ENCODE data around the gene DHRS13.
"Not testable (repeated sequence)": the region's sequence is repeated elsewhere in the genome, so short reads cannot be mapped to it uniquely, and the experiment has no call there.

DHRS13 gene

GRCh38 chr17:28935744-28936460 is 33.0 kb upstream of the DHRS13 start:
- DNase-seq, result no peak

- DNase-seq, result not testable (repeated sequence)
Measured at GRCh38 chr17:28934508-28934907, 31.6 kb upstream of the DHRS13 start.

- no peak for DNase-seq
Measured at GRCh38 chr17:28929787-28930186, 26.9 kb upstream of the DHRS13 start.

- peak in 1 of 2 donors; percentile 12 for DNase-seq
Measured at GRCh38 chr17:28928061-28928460, 25.2 kb upstream of the DHRS13 start.

- no peak for DNase-seq
Measured at GRCh38 chr17:28926786-28927185, 23.9 kb upstream of the DHRS13 start.

- no peak for DNase-seq
Measured at GRCh38 chr17:28926366-28926765, 23.5 kb upstream of the DHRS13 start.

- peak; percentile 78 to 85 for DNase-seq
Measured at GRCh38 chr17:28925912-28926365, 23.1 kb upstream of the DHRS13 start.

- no peak for DNase-seq
Measured at GRCh38 chr17:28920201-28920600, 17.3 kb upstream of the DHRS13 start.

GRCh38 chr17:28918295-28918694 is 15.4 kb upstream of the DHRS13 start:
- DNase-seq, result no peak

GRCh38 chr17:28917465-28917864 is 14.6 kb upstream of the DHRS13 start:
- no peak for DNase-seq

GRCh38 chr17:28917029-28917428 is 14.2 kb upstream of the DHRS13 start:
- DNase-seq, result no peak

- DNase-seq, result peak; percentile 41 to 43
Measured at GRCh38 chr17:28916302-28916934, 13.5 kb upstream of the DHRS13 start.

GRCh38 chr17:28912938-28913333 is 10.1 kb upstream of the DHRS13 start:
- no peak for DNase-seq

- no peak for DNase-seq
Measured at GRCh38 chr17:28912281-28912937, 9.5 kb upstream of the DHRS13 start.

- no peak for DNase-seq
Measured at GRCh38 chr17:28911411-28912045, 8.6 kb upstream of the DHRS13 start.

GRCh38 chr17:28910534-28910933 is 7.7 kb upstream of the DHRS13 start:
- DNase-seq, result no peak

- no peak for DNase-seq
Measured at GRCh38 chr17:28908640-28909167, 5.8 kb upstream of the DHRS13 start.

GRCh38 chr17:28907709-28908475 is 5.0 kb upstream of the DHRS13 start:
- DNase-seq, result no peak

GRCh38 chr17:28906706-28907438 is 4.0 kb upstream of the DHRS13 start:
- no peak for DNase-seq

- no peak for DNase-seq
Measured at GRCh38 chr17:28906276-28906675, 3.4 kb upstream of the DHRS13 start.

- no peak for DNase-seq
Measured at GRCh38 chr17:28904800-28905199, 1.9 kb upstream of the DHRS13 start.

- not testable (repeated sequence) for DNase-seq
Measured at GRCh38 chr17:28903546-28903841, 615 bp upstream of the DHRS13 start.
